Measurements from ENCODE around the gene HRCT1.
"Not testable (repeated sequence)": the region's sequence is repeated elsewhere in the genome, so short reads cannot be mapped to it uniquely, and the experiment has no call there.

The HRCT1 gene

DNA sequence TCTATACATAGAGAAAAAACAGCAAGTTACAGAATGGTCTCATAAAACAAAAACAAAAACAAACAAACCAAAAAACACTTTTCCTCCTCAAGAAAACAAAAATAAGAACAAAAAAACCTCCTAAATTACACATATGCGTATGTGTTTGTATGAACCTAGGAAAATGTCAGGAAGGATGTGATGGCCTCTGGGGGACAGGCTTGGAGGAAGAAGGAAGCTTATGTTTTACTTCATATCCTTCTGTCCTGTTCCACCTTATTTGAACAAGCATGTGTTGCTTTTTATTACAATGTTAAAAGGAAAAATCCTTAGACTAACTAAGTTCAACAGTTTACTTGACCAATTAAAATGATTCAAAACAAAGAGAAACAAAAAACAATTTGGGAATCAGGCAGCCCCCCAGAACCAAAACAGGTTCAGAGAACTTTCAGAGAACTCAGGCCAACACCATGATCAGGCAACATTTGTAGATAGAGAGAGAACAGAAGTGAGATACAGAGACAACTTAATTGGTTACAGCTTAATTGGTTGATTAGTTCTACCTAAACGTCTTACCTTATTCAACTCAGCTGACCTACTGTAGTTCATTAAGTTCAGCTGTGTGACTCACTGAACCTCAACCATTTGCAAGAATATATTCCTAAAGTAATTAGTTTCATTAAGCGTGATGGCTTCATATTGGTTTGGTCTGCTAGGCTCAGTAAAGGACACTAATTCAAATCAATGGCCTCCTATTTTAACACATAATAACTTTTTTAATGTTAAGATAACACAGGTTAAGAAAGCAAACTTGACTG lies 13.4 kb downstream of the HRCT1 start:
- no peak for DNase-seq

DNA sequence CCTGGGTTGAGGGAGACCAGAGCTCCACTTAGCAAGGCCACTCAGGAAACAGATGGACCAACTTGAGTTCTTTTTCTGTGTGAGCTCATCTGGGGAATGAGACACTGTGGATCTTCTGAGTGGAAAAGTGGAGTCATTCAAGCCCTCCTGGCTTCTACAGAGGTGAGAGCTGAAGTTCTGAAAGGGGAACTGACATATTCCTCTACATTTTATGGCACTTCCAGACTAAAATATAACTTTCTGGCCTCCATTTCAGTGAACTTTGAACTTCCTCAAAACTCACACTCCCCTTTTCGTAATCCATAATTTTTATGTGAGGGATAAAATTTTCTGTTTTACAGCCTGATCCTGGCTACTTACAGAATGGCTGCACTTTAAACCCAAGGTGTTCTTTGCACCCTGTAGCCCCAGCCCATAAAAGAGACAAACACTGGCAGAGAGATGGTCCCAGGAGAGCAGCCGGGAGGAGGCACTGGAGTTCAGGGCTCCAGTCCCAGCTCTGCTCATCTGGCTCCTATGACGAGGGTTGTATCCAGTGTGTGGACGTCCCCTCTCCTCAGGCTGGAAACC lies 14.1 kb downstream of the HRCT1 start:
- DNase-seq, result no peak

DNA sequence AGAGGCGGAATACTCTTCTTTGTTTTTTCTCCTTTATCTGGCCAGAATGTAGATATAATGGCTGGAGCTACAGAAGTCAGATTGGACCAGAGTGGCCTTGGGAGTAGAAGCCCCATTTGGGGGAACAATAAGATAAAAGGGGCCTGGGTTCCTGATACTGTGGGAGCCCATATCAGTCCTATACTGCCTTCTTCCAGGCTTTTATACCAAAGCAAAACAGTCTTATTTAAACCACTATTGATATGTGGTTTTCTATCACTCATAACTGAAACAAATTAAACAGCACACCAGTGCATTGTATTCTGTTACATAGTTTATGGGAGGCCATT lies 17.6 kb downstream of the HRCT1 start:
- DNase-seq, result no peak

DNA sequence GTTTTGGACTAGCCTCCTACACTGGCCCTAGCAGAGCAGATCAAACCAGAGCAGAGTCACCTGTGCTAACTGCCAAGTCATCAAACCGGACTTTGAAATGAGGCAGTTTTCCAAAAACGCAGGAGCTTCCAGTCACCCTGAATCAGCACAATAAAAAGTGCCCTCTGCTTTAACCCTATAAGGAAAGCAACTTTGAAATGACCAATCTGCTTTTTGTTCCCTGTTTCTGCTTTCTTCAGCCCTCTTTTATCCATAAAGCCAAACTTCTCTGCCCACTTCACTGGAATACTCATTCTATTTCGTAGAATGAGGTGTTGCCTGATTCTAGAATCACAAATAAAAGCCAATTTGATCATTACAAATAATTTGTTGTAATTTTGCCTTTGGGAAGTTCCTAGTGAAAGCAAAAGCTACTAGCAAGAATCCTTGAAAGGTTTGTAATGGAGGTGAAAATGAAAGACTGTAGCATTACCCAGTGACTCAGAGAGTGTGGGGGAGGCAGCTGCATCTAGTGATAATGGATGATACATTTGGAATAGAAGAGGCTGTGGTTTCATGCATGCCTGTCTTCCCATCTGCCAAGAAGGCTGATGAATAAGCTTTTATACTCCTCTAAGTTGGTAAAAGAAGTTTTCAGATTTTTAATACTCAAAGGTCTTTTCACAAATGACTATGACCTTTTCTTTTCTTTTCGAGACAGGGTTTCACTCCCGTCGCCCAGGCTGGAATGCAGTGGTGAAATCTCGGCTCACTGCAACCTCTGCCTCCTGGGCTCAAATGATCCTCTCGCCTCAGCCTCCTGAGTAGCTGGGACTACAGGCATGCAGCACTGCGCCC lies 18.1 kb downstream of the HRCT1 start:
- DNase-seq, result no peak

DNA sequence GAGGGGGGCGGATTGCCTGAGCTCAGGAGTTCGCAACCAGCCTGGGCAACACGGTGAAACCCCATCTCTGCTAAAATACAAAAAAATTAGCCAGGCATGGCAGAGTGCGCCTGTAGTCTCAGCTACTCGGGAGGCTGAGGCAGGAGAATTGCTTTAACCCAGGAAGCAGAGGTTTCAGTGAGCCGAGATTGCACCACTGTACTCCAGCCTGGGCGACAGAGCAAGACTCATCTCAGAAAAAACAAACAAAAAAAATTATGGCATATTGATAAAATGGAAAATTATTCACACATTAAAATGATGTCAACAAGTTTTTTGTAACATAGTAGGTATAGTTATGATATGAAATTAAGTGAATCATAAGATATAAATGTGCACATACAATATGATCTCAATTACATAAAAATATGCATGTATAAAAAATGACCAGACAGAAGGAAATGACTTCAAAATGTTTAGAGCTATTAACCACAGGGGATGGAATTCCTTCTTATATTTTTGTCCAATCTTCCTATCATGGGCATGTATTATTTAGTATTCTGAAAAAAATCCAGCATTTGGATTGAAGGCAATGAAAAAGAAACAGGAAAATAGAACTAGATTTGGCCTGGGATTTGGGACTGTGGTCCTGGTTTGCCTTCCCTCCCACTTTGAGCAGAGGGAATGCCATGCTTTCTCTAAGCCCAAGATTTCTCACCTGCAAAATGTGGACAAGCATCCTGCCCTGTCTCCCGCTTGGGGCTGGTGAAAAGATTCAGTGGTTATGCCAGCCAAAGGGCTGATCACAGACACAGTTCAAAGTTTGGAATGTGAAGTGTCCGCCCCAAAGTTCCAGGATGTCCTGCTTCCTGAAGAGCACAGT lies 22.8 kb downstream of the HRCT1 start:
- DNase-seq, result no peak

DNA sequence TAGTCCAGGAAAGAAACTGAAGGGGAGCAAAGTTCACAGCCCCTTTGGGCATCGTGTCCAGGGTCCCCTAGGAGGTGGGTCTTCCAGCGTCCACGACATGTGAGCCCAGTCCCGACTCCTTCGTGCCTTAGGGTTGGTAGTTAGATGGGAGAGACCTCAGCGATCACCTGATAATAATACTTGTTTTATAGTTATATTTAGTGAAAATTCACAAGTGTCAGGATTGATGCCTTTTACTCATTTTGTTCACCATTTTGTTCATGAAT lies 23.4 kb downstream of the HRCT1 start:
- DNase-seq, result no peak

DNA sequence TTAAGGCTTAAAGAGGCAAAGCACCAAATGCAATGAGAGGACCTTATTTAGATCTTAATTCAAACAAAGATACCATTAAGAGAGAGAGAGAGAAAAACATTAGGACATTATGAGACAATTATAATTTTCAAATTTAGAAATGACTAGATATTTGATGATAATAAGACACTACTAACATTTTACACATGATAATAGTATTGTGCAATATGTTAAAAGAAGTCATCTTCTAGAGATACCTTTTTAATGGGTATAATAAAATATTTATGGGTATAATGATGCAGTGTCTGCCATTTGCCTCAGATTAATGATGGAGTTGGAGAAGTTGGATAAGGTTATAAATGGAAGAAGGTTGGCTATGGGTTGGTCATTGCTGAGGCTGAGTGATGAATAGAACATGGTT lies 24.5 kb downstream of the HRCT1 start:
- DNase-seq, result no peak

DNA sequence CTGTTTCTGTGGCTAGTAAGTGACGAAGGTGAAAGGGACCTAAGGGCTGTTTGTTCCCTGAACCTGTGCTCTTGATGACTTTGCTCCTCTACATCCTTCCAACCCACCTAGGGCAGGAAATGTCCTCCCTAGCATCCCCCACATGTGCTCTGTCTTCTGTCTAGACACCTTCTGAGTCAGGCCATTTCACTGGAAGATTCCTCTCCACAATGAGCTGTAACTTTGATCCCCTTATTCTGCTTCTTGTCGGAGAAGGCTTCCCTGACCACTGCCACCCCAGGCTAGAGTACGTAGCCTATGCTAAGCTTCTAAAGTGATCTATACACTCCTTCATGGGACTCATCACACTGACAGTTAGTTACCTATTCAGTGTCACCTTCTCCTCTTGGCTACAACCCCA lies 25.0 kb downstream of the HRCT1 start:
- DNase-seq, result no peak

GRCh38 chr9:35932735-35933134 lies 26.7 kb downstream of the HRCT1 start:
- DNase-seq, result no peak

DNA sequence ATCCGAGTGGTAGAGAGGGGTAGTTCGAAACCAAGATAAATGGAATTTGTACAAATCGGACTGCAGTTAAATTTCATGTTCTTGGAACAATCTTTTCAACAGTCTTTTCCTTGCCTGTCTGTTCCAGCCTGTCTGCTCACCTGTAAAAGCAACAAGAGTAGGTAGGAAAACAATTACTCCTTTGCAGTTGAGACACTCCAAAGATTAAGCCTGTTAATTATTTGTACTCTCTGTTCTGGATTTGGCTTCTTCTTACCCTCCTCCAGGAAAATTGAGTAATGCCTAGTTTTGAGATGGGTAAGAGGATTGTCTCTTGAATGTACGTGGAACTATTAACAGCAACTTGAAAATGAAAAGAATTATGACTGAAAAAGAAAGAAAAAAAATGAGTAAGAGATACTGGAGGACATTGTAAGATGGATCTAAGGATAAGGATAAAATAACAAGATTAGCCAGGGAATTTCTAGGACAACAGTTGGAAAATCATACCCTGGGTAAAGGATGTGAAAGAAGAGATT lies 27.6 kb downstream of the HRCT1 start:
- no peak for DNase-seq

DNA sequence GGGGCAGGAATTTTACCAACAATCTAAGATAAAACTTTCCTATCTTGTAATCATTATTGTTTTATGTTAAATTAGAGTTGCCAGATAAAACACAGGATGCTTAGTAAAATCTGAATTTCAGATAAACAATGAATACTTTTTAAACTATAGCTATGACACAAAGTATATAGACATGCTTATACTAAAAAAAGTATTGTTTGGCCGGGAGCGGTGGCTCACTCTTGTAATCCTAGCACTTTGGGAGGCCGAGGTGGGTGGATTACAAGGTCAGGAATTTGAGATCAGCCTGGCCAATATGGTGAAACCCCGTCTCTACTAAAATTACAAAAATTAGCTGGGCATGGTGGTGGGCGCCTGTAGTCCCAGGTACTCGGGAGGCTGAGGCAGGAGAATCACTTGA lies 28.1 kb downstream of the HRCT1 start:
- DNase-seq, result not testable (repeated sequence)

DNA sequence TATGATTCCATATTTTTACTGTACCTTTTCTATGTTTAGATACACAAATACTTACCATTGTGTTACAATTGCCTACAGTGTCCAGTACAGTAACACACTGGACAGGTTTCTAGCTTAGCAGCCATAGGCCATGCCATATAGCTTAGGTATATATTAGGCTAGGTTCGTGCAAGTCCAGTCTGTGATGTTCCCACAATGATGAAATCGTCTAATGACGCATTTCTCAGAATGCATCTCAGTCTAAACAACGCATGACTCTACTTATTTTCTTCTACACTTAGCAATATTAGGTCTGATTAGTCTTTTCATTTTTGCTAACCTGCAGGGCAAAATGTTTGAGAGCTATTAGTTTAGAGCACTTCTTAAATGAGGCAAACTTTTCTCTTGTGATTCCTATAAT lies 29.3 kb downstream of the HRCT1 start:
- DNase-seq, result no peak

- no peak for DNase-seq
Observed at GRCh38 chr9:35935755-35936509, 29.9 kb downstream of the HRCT1 start.

- no peak for DNase-seq
Observed at GRCh38 chr9:35937227-35937626, 31.2 kb downstream of the HRCT1 start.

- no peak for DNase-seq
Observed at GRCh38 chr9:35938474-35939356, 32.7 kb downstream of the HRCT1 start.

- DNase-seq, result no peak
Observed at GRCh38 chr9:35939679-35940250, 33.8 kb downstream of the HRCT1 start.

DNA sequence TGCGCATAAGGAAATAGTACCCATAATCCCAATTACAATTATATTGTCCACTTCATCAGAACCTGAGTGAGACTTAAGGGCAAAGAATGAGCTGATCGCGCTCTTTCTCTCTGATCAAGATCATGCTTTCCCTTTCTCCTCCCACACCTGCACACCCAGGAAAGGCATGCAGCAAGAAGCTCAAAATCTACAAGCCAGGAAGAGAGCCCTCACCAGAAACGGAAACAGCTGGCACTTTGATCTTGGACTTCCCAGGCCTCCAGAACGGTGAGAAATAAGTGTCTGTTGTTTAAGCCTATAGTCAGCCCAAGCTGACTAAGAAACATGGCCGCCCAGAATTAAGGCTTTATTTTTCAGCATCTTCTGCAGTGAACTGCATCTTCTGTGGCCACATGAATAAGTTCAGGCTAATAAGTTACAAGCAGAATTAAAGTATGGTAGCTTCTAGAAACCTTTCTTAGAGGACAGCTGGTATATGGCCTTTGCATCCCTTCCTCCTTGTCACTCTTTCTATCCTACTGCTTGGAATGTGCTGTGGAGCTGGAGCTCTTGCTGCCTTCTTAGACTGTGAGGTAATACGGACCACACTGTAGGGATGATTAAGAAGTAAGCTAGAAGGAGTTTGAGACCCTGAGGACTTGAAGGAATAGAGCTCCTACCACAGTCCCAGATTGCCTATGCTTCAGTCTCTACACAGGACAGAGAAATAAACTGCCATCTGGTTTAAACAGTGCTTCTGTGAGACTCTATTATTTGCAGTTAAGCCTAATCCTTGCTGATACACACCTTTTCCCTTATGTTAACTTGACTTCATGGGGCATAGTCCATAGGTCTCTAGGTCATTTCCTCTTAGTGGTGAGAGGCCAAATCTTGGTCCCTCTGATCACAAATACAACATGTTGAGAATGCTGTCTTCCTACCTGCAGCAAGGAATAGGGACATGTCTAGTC lies 34.7 kb downstream of the HRCT1 start:
- no peak for DNase-seq

GRCh38 chr9:35942286-35942685 lies 36.3 kb downstream of the HRCT1 start:
- DNase-seq, result no peak

GRCh38 chr9:35944173-35944572 lies 38.2 kb downstream of the HRCT1 start:
- DNase-seq, result no peak

DNA sequence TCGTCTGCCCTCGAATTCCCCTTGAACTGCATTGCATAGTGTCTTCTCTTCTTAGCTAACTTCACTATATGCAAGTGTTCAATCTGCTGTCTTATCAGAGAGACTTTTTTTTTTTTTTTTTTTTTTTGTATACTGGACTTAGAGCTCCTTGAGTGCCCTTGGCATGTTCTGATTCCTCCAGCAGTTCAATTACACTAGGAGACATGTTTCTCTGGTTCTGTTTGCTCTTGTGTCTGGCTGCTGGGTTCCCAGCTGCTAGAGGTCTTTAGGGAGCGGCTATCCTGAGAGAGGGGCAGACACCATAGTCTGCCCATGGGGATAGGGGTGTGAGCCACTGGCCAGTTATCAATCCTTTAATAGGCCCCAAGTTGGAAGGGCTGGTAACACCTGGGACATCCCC lies 38.8 kb downstream of the HRCT1 start:
- no peak for DNase-seq

Data from NCI-H510A (cell line).